K562 treated with DMSO at 1 percent for 4 hours (cell line): ENCODE results near the gene CYP27B1. TPM values are rescaled to one million over a fixed set of nuclear protein-coding genes. Genes with fewer than 3 reads are reported as not detected.

ENCODE experiments used
- total RNA-seq: library from RNA; unstranded; fragments of 300-600 nt; gene quantifications from 2 replicates; pipeline ENCODE4 v1.2.3, GENCODE V29; 2022; ENCODE audit not compliant: insufficient read depth

The CYP27B1 gene
- total RNA-seq = 0.84 and 1.0 TPM in 2 replicates

GRCh38 chr12:57766464-57767304, at the start of gene CYP27B1:
CYP27B1 (minus strand) TSS chr12:57767078; CDS start chr12:57767041, 37 bp downstream.

GRCh38 chr12:57782608-57783465, 16.0 kb upstream of the CYP27B1 start, which contains the start of gene TSFM:
TSFM (plus strand) TSS chr12:57782787; CDS start chr12:57782802, 15 bp downstream.

GRCh38 chr12:57772429-57773322, 5.8 kb upstream of the CYP27B1 start, which contains the start of gene EEF1AKMT3:
EEF1AKMT3 (plus strand) TSS chr12:57772614; CDS start chr12:57772725, 111 bp downstream.

GRCh38 chr12:57771873-57772428, 5.1 kb upstream of the CYP27B1 start, which contains the start of gene METTL1:
METTL1 (minus strand) TSS chr12:57772105; CDS start chr12:57772083, 22 bp downstream.

GRCh38 chr12:57754411-57755193, 12.3 kb downstream of the CYP27B1 start, which contains the start of gene MARCHF9:
MARCHF9 (plus strand) TSS chr12:57755103; CDS start chr12:57755529, 426 bp downstream.

GRCh38 chr12:57751788-57752667, 14.8 kb downstream of the CYP27B1 start, which contains the start of gene CDK4:
CDK4 (minus strand) TSS chr12:57752310; CDS start chr12:57751717, 593 bp downstream.

GRCh38 chr12:57744777-57745484, 21.9 kb downstream of the CYP27B1 start, which contains the start of gene TSPAN31:
TSPAN31 (plus strand) TSS chr12:57745039; CDS start chr12:57745155, 116 bp downstream.

GRCh38 chr12:57738661-57739237, 28.1 kb downstream of the CYP27B1 start, which contains the start of gene AGAP2:
AGAP2 (minus strand) TSS chr12:57738742; CDS start chr12:57738246, 496 bp downstream.

Other genes with a start within 250 kb of the CYP27B1 start
- 140 and 191 TPM in 2 replicates for gene DDIT3, start 246.6 kb downstream of the CYP27B1 start, total RNA-seq
- gene MBD6, start 244.3 kb downstream of the CYP27B1 start, total RNA-seq = 15.6 and 20.0 TPM in 2 replicates
- 189 and 190 TPM in 2 replicates for gene DCTN2, start 219.9 kb downstream of the CYP27B1 start, total RNA-seq
- 9.7 and 11.8 TPM in 2 replicates for gene KIF5A, start 217.0 kb downstream of the CYP27B1 start, total RNA-seq
- gene PIP4K2C, start 175.9 kb downstream of the CYP27B1 start, total RNA-seq = 27.5 and 31.0 TPM in 2 replicates
- gene DTX3, start 162.3 kb downstream of the CYP27B1 start, total RNA-seq = 0.25 TPM in 1 of 2 replicates, not detected in the other
- gene ARHGEF25, start 155.6 kb downstream of the CYP27B1 start, total RNA-seq = 12.1 and 14.9 TPM in 2 replicates
- gene B4GALNT1, start 133.9 kb downstream of the CYP27B1 start, total RNA-seq = 21.1 and 36.0 TPM in 2 replicates
- 210 and 229 TPM in 2 replicates for gene OS9, start 72.9 kb downstream of the CYP27B1 start, total RNA-seq
- gene AGAP2, start 28.3 kb downstream of the CYP27B1 start, total RNA-seq = 0.21 TPM in 1 of 2 replicates, not detected in the other
- gene TSPAN31, start 22.0 kb downstream of the CYP27B1 start, total RNA-seq = 14.0 and 16.3 TPM in 2 replicates
- gene CDK4, start 14.8 kb downstream of the CYP27B1 start, total RNA-seq = 194 and 214 TPM in 2 replicates
- gene MARCHF9, start 12.0 kb downstream of the CYP27B1 start, total RNA-seq = 3.5 and 8.9 TPM in 2 replicates
- 2.9 TPM in 1 of 2 replicates, not detected in the other for gene METTL1, start 5.0 kb upstream of the CYP27B1 start, total RNA-seq
- gene EEF1AKMT3, start 5.5 kb upstream of the CYP27B1 start, total RNA-seq = 4.5 and 5.7 TPM in 2 replicates
- 18.5 and 29.9 TPM in 2 replicates for gene TSFM, start 15.7 kb upstream of the CYP27B1 start, total RNA-seq
- 4.0 and 5.3 TPM in 2 replicates for gene AVIL, start 51.7 kb upstream of the CYP27B1 start, total RNA-seq
- 79.3 and 83.9 TPM in 2 replicates for gene CTDSP2, start 79.7 kb upstream of the CYP27B1 start, total RNA-seq
- gene ATP23, start 174.5 kb upstream of the CYP27B1 start, total RNA-seq = 12.8 and 15.3 TPM in 2 replicates